H1 (cell line): ENCODE data around the gene TMEM82. TPM values are rescaled to one million over a fixed set of nuclear protein-coding genes. Genes with fewer than 3 reads are reported as not detected.

Experiments used
- CTCF ChIA-PET: fragments of 300-600 bp; sonication (Branson Sonifier 250); formaldehyde crosslinking; loops from one replicate; lab custom pipeline; 2021; ENCODE audit not compliant: partially characterized antibody; lab: Charles Lee
- POLR2A ChIA-PET: fragments of 300-600 bp; sonication (Branson Sonifier 250); formaldehyde crosslinking; loops from one replicate; lab custom pipeline; 2021; ENCODE audit warnings: inconsistent platforms; ENCODE audit not compliant: partially characterized antibody; lab: Charles Lee
- DNase-seq, 2 experiments: peaks; one replicate each; pipeline versions ENCODE4 v3.0.0 to v3.0.0-alpha.2; 2010 to 2022; ENCODE audit warnings: low spot score in 2 of 2, low read depth in 1 of 2, mixed read lengths in 1 of 2
- FAIRE-seq: peaks from 2 replicates; lab custom pipeline; 2011; peaks lifted over from hg19 to GRCh38; lab: Jason Lieb, UNC
- H2AFZ ChIP-seq: 2 replicates; pipeline ENCODE4 v1.8.1; 2012; ENCODE audit warnings: low read length, inconsistent platforms
- H2AK5ac ChIP-seq: 2 replicates; pipeline ENCODE4 v1.6.1; 2013; ENCODE audit warnings: low read depth, low read length
- H2BK120ac ChIP-seq: replicated peaks from 2 replicates; pipeline ENCODE3; 2013; ENCODE audit warnings: low read depth, low read length, inconsistent platforms
- H2BK12ac ChIP-seq: 2 replicates; pipeline ENCODE4 v1.6.1; 2013; ENCODE audit warnings: low read depth, low read length
- H2BK15ac ChIP-seq: 2 replicates; pipeline ENCODE4 v1.6.1; 2013; ENCODE audit warnings: low read length
- H2BK20ac ChIP-seq: 2 replicates; pipeline ENCODE4 v1.6.1; 2013; ENCODE audit warnings: low read length
- H2BK5ac ChIP-seq: 2 replicates; pipeline ENCODE4 v1.6.1; 2013; ENCODE audit warnings: low read depth, low read length
- H3K14ac ChIP-seq: 2 replicates; pipeline ENCODE4 v1.6.1; 2013; ENCODE audit warnings: inconsistent platforms; ENCODE audit not compliant: insufficient read length
- H3K18ac ChIP-seq: 2 replicates; pipeline ENCODE4 v1.6.1; 2013; ENCODE audit warnings: low read length; ENCODE audit errors: extremely low read depth
- H3K23ac ChIP-seq: 2 replicates; pipeline ENCODE4 v1.6.1; 2013; ENCODE audit warnings: inconsistent platforms; ENCODE audit not compliant: insufficient read length
- H3K23me2 ChIP-seq: 2 replicates; pipeline ENCODE4 v1.6.1; 2013; ENCODE audit warnings: low read depth, low read length
- H3K27ac ChIP-seq: 2 replicates; pipeline ENCODE4 v1.6.1; 2011; ENCODE audit warnings: low read depth, low read length, inconsistent platforms
- H3K27me3 ChIP-seq, 4 experiments: replicated peaks in 1 of 4; 1 replicate in 1 of 4; 2 replicates in 3 of 4; pipeline versions ENCODE4 v1.6.1 to v1.8.1; 2011 to 2013; ENCODE audit warnings: low read length in 3 of 4, mild to moderate bottlenecking in 3 of 4, inconsistent platforms in 2 of 4, mixed read lengths in 2 of 4, moderate library complexity in 1 of 4; ENCODE audit not compliant: control insufficient read depth in 3 of 4, insufficient read depth in 3 of 4; ENCODE audit errors: extremely low read depth in 1 of 4
- H3K36me3 ChIP-seq, 4 experiments: 2 replicates each; pipeline versions ENCODE4 v1.6.1 to v1.8.1; 2011 to 2013; ENCODE audit warnings: mild to moderate bottlenecking in 4 of 4, low read length in 3 of 4, moderate library complexity in 2 of 4, control low read depth in 1 of 4, inconsistent platforms in 1 of 4; ENCODE audit not compliant: insufficient read depth in 4 of 4, control insufficient read depth in 2 of 4
- H3K4ac ChIP-seq: replicated peaks from 2 replicates; pipeline ENCODE3; 2013; ENCODE audit warnings: low read length, low read depth, mixed read lengths, inconsistent platforms; ENCODE audit not compliant: insufficient read length
- H3K4me1 ChIP-seq, 4 experiments: replicated peaks in 1 of 4; 1 replicate in 1 of 4; 2 replicates in 3 of 4; pipeline versions ENCODE4 v1.6.1 to v1.8.1; 2011 to 2013; ENCODE audit warnings: low read length in 3 of 4, inconsistent platforms in 2 of 4, mixed read lengths in 1 of 4; ENCODE audit not compliant: insufficient read depth in 4 of 4, control insufficient read depth in 3 of 4
- H3K4me2 ChIP-seq, 2 experiments: 2 replicates each; pipeline versions ENCODE4 v1.6.1 to v1.8.1; 2011 to 2013; ENCODE audit warnings: low read depth in 2 of 2, low read length in 2 of 2, control low read depth in 1 of 2, inconsistent platforms in 1 of 2, mild to moderate bottlenecking in 1 of 2; ENCODE audit not compliant: insufficient read depth in 1 of 2
- H3K4me3 ChIP-seq, 4 experiments: fragments of 200-600, 300-600 bp in 1 of 4; sonication (generic), shearing (Covaris generic), sonication (Bioruptor Twin) in 1 of 4; 2 replicates each; pipeline versions ENCODE4 v1.5.1 to v1.8.1; 2011 to 2016; ENCODE audit warnings: low read length in 4 of 4, low read depth in 3 of 4, control low read depth in 2 of 4, inconsistent platforms in 2 of 4, mild to moderate bottlenecking in 2 of 4, mixed read lengths in 1 of 4, moderate library complexity in 1 of 4; ENCODE audit not compliant: insufficient read depth in 2 of 4; ENCODE audit errors: extremely low read depth in 1 of 4
- H3K56ac ChIP-seq: replicated peaks from 2 replicates; pipeline ENCODE3; 2013; ENCODE audit warnings: low read depth, mild to moderate bottlenecking, mixed read lengths, low read length, inconsistent platforms; ENCODE audit not compliant: insufficient read length
- H3K79me1 ChIP-seq: 2 replicates; pipeline ENCODE4 v1.6.1; 2013; ENCODE audit warnings: low read depth, low read length, control low read depth
- H3K79me2 ChIP-seq, 2 experiments: 2 replicates each; pipeline versions ENCODE4 v1.6.1 to v1.8.1; 2012 to 2013; ENCODE audit warnings: low read length in 2 of 2, mild to moderate bottlenecking in 2 of 2, inconsistent platforms in 1 of 2; ENCODE audit not compliant: insufficient read depth in 2 of 2, control insufficient read depth in 1 of 2
- H3K9ac ChIP-seq, 4 experiments: replicated peaks in 1 of 4; 1 replicate in 1 of 4; 2 replicates in 3 of 4; pipeline versions ENCODE4 v1.6.1 to v1.8.1; 2011 to 2013; ENCODE audit warnings: low read depth in 3 of 4, low read length in 3 of 4, control low read depth in 2 of 4, mild to moderate bottlenecking in 2 of 4, moderate library complexity in 2 of 4, inconsistent platforms in 1 of 4; ENCODE audit errors: extremely low read depth in 1 of 4
- H3K9me3 ChIP-seq, 2 experiments: 2 replicates each; pipeline versions ENCODE4 v1.6.1 to v1.8.1; 2012 to 2013; ENCODE audit warnings: mild to moderate bottlenecking in 2 of 2, moderate library complexity in 2 of 2, control low read depth in 1 of 2, inconsistent platforms in 1 of 2, low read depth in 1 of 2, low read length in 1 of 2, mixed read lengths in 1 of 2; ENCODE audit not compliant: insufficient read depth in 2 of 2
- H4K20me1 ChIP-seq, 2 experiments: replicated peaks in 1 of 2; 2 replicates each; pipeline versions ENCODE3 to v1.8.1; 2011 to 2013; ENCODE audit warnings: inconsistent platforms in 2 of 2, low read length in 2 of 2, mild to moderate bottlenecking in 1 of 2; ENCODE audit not compliant: insufficient read depth in 2 of 2, control insufficient read depth in 1 of 2
- H4K5ac ChIP-seq: 2 replicates; pipeline ENCODE4 v1.6.1; 2013; ENCODE audit warnings: low read length, low read depth, mixed read lengths, inconsistent platforms; ENCODE audit not compliant: insufficient read length
- H4K8ac ChIP-seq: 2 replicates; pipeline ENCODE4 v1.8.0; 2013; ENCODE audit warnings: mild to moderate bottlenecking, moderate library complexity, low read length, inconsistent platforms; ENCODE audit not compliant: insufficient read depth; ENCODE audit errors: extremely low read depth
- H4K91ac ChIP-seq: replicated peaks from 2 replicates; pipeline ENCODE3; 2013; ENCODE audit warnings: low read length, mixed read lengths, inconsistent platforms; ENCODE audit not compliant: insufficient read length
- KDM5A ChIP-seq: fragments of 200-600 bp; IDR thresholded peaks from 2 replicates; pipeline ENCODE4 v1.7.1; 2012; ENCODE audit warnings: mild to moderate bottlenecking, low read length, inconsistent platforms, mixed read lengths
- TEAD4 ChIP-seq: IDR thresholded peaks from 2 replicates; pipeline ENCODE4 v1.6.1; 2012; ENCODE audit warnings: low read depth, low read length, inconsistent platforms, mixed read lengths
- WGBS, 2 experiments: shearing (Covaris generic) in 1 of 2; methylation state at CpG; one replicate each; pipeline versions ENCODE4 v1.1.6 to v1.1.7; 2013 to 2015; ENCODE audit warnings: low lambda C conversion rate in 2 of 2, mixed read lengths in 2 of 2, inconsistent platforms in 1 of 2, low coverage in 1 of 2, missing lambda C conversion rate in 1 of 2; ENCODE audit not compliant: insufficient replicate concordance in 2 of 2, insufficient coverage in 1 of 2, insufficient read length in 1 of 2; ENCODE audit errors: extremely low coverage in 1 of 2, missing lambda C conversion rate in 1 of 2; 5-methylcytosine and 5-hydroxymethylcytosine counted together
- polyA plus RNA-seq, 7 experiments: library from polyadenylated mRNA; depleted of rRNA in 3 of 7; stranded (reverse) in 5 of 7; unstranded in 2 of 7; fragments of >200 nt in 5 of 7; fragments of 200-250 nt in 2 of 7; gene quantifications; 1 replicate in 5 of 7; 2 replicates in 1 of 7; 4 replicates in 1 of 7; pipeline versions ENCODE4 v1.2.1 to v1.2.3, GENCODE V29; 2011 to 2013; ENCODE audit warnings: missing spikeins in 2 of 7, mixed read lengths in 2 of 7
- total RNA-seq: library from RNA; stranded (reverse); fragmentation: NEBNext Ultra II Directional; extraction: Animal tissue kit (Norgen Biotek cat#: 25700); gene quantifications from 2 replicates; pipeline ENCODE4 v1.2.1, GENCODE V29; 2021
- TF ChIP-seq, protein P1 (sequence below): IDR thresholded peaks from 2 replicates; pipeline ENCODE4 v1.6.1; 2012; ENCODE audit warnings: inconsistent platforms

The TMEM82 gene
- total and polyA plus RNA-seq, 2 of the 8 experiments (the other 6 are each of a cell fraction or from before 2014, with no cell fraction given), result 0.32 to 2.1 TPM

DNA sequence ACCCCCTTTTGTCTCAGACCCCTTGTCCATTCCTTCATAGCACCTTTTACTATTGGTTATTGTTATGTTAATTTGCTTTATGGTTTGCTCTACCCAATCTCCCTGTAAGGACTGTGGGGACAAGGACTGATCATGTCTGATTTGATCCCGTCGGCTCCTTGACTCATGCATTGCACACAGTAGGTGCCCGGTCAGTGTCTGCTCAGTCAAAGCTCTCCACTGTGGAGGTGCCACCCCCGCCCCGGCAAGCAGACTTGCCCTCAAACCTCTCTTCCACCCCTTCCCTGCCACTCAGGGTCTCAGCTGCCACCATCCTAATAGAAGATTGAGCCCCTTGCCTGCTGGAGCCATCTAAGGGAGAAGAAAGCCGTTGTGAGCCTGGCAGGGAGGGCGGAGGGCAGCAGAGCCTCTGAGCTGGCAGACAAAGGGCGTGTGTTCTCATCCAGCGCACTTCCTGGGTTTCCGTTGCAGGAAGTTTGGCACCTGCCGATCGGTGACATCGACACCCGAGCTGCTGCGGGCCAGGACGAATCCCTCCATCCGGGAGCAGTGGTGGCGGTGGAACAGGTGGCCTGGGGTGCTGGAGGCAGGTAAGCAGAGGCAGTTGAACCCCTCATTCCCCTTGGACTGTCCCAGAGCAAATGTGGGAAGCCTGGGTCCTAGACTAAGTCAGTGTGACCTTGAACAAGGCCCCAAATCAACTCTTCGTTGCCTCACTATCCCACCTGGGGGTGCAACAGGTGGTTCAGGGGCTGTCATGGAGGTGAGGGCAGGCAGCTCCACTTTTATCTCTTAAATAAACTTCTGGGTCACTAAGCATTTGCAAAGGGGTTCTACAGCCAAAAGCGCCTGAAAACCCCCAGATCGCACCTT, 14.1 kb downstream of the TMEM82 start:
- POLR2A ChIA-PET, result interaction anchor here (0.6 to 2.4 kb wide), 8 partner anchors 9 to 195 kb away, joined by 3 to 8 read pairs (median 3); no protein-coding TSS in a partner anchor
- TF ChIP-seq TEAD4 (no peak), KDM5A (no peak)
- TF ChIP-seq, protein P1, sequence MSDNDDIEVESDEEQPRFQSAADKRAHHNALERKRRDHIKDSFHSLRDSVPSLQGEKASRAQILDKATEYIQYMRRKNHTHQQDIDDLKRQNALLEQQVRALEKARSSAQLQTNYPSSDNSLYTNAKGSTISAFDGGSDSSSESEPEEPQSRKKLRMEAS, result 0 out of 2 replicates have a peak, but pooled peaks have one; percentile 32
- TF ChIP-seq, all 59 proteins: peak for 1
- no peak overlapping the region for H3K9ac ChIP-seq
- no peaks in the 10 kb centered on the region for H3K27me3 ChIP-seq
- no peak overlapping the region; the same call in 1 of the 2 replicates for H4K8ac ChIP-seq
- peaks cover 14 to 37% (median 30%) of the 10 kb centered on the region in 4 experiments for H3K4me1 ChIP-seq
- H2AK5ac ChIP-seq, result peak overlapping the region; percentile 53; the same call in 1 of the 2 replicates
- H3K14ac ChIP-seq, result no peak overlapping the region
- H3K56ac ChIP-seq, result no peak overlapping the region
- H4K91ac ChIP-seq, result peak overlapping the region; percentile 1
- H3K4me3 ChIP-seq, result no peak overlapping the region
- no peaks in the 10 kb centered on the region for H3K9me3 ChIP-seq
- DNase-seq (no peak), FAIRE-seq (no peak)
- peaks cover 3 to 5% of the 10 kb centered on the region in 2 experiments for H4K20me1 ChIP-seq
- H2BK5ac ChIP-seq, result 0 out of 2 replicates have a peak overlapping the region, but pooled peaks have one; percentile 8
- H3K23ac ChIP-seq, result no peak overlapping the region
- no peak overlapping the region for H4K5ac ChIP-seq
- peak overlapping the region; percentile 10 for H2BK120ac ChIP-seq
- peak overlapping the region; percentile 32; the same call in 1 of the 2 replicates for H2BK12ac ChIP-seq
- H2AFZ ChIP-seq, result no peak overlapping the region
- H2BK20ac ChIP-seq, result no peak overlapping the region
- H3K23me2 ChIP-seq, result peaks cover 10% of the 10 kb centered on the region; the same call in 1 of the 2 replicates
- WGBS, 2 experiments, result 73% methylated on average over 21 of the region's 21 CpGs; no CpG with 5 or more reads in 1 of the 2 experiments
- no peak overlapping the region for H3K27ac ChIP-seq
- no peaks in the 10 kb centered on the region for H3K36me3 ChIP-seq
- H3K79me1 ChIP-seq, result peaks cover 11% of the 10 kb centered on the region
- H3K18ac ChIP-seq, result peak overlapping the region; percentile 15; the same call in 1 of the 2 replicates
- CTCF ChIA-PET, result interaction anchor here (0.6 to 2.2 kb wide), 5 partner anchors 9 to 116 kb away, joined by 3 to 11 read pairs (median 5); no protein-coding TSS in a partner anchor
- no peak overlapping the region for H3K4ac ChIP-seq
- peak overlapping the region; percentile 20; the same call in 1 of the 2 replicates for H2BK15ac ChIP-seq
- peaks cover 0 to 25% of the 10 kb centered on the region in 2 experiments; a peak in 2 of 4 replicates for H3K79me2 ChIP-seq
- H3K4me2 ChIP-seq, result peak overlapping the region in 1 of 2 experiments; percentile 80; a peak in 2 of 4 replicates
